SK-N-SH treated with all-trans-retinoic acid at 6 μM for 48 hours (cell line): ENCODE data around the gene MFSD11.
"Not testable (repeated sequence)": the region's sequence is repeated elsewhere in the genome, so short reads cannot be mapped to it uniquely, and the experiment has no call there.

Experiments used
- ATAC-seq: fragments of 200-7000 bp; cut with Tn5 transposase; 3 replicates; pipeline ENCODE4 v1.9.1; 2020; ENCODE audit warnings: mild to moderate bottlenecking, moderate library complexity
- CSDC2 ChIP-seq: fragments of 250-450 bp; sonication (Bioruptor Pico); IDR thresholded peaks from 2 replicates; pipeline ENCODE4 v1.5.0; 2020; ENCODE audit warnings: mild to moderate bottlenecking, moderate library complexity
- ESRRG ChIP-seq: fragments of 250-450 bp; sonication (Bioruptor Pico); IDR thresholded peaks from 2 replicates; pipeline ENCODE4 v1.6.1; 2021; ENCODE audit warnings: mild to moderate bottlenecking
- ISL1 ChIP-seq: fragments of 250-450 bp; sonication (Bioruptor Pico); IDR thresholded peaks from 2 replicates; pipeline ENCODE4 v2.1.2; 2022; ENCODE audit warnings: mild to moderate bottlenecking, moderate library complexity
- OSR1 ChIP-seq: fragments of 250-450 bp; sonication (Bioruptor Pico); IDR thresholded peaks from 2 replicates; pipeline ENCODE4 v1.8.0; 2022; ENCODE audit warnings: moderate library complexity, mild to moderate bottlenecking, inconsistent platforms
- PPARA ChIP-seq: fragments of 250-450 bp; sonication (Bioruptor Pico); IDR thresholded peaks from 2 replicates; pipeline ENCODE4 v1.5.0; 2020; ENCODE audit warnings: mild to moderate bottlenecking, borderline replicate concordance
- RARB ChIP-seq: fragments of 250-450 bp; sonication (Bioruptor Pico); IDR thresholded peaks from 2 replicates; pipeline ENCODE4 v1.8.0; 2021; ENCODE audit warnings: mild to moderate bottlenecking, moderate library complexity
- SNAI2 ChIP-seq: fragments of 250-450 bp; sonication (Bioruptor Pico); IDR thresholded peaks from 2 replicates; pipeline ENCODE4 v1.5.0; 2020; ENCODE audit warnings: mild to moderate bottlenecking, moderate library complexity
- TOX ChIP-seq: fragments of 250-450 bp; sonication (Bioruptor Pico); IDR thresholded peaks from 2 replicates; pipeline ENCODE4 v1.8.0; 2021; ENCODE audit warnings: mild to moderate bottlenecking, moderate library complexity, borderline replicate concordance
- ZC3H10 ChIP-seq: fragments of 250-450 bp; sonication (Bioruptor Pico); IDR thresholded peaks from 2 replicates; pipeline ENCODE4 v1.5.1; 2021; ENCODE audit warnings: mild to moderate bottlenecking, moderate library complexity
- ZFP3 ChIP-seq: fragments of 250-450 bp; sonication (Bioruptor Pico); IDR thresholded peaks from 2 replicates; pipeline ENCODE4 v1.5.0; 2020; ENCODE audit warnings: mild to moderate bottlenecking, moderate library complexity
- ZFP30 ChIP-seq: fragments of 450-650 bp; formaldehyde crosslinking; IDR thresholded peaks from 2 replicates; pipeline ENCODE4 v1.5.0; 2022; ENCODE audit warnings: mild to moderate bottlenecking, moderate library complexity
- ZNF565 ChIP-seq: fragments of 450-650 bp; formaldehyde crosslinking; conservative IDR thresholded peaks from 2 replicates; pipeline ENCODE4 v1.5.0; 2020; ENCODE audit warnings: low read depth, mild to moderate bottlenecking, moderate library complexity
- TF ChIP-seq, protein P1 (sequence below): fragments of 250-450 bp; sonication (Bioruptor Pico); IDR thresholded peaks from 2 replicates; pipeline ENCODE4 v1.5.1; 2021; ENCODE audit warnings: mild to moderate bottlenecking, moderate library complexity
- TF ChIP-seq, protein P2 (sequence below): fragments of 250-450 bp; sonication (Bioruptor Pico); IDR thresholded peaks from 2 replicates; pipeline ENCODE4 v1.8.0; 2020; ENCODE audit warnings: mild to moderate bottlenecking, moderate library complexity, borderline replicate concordance
- TF ChIP-seq, protein P3 (sequence below): fragments of 250-450 bp; sonication (Bioruptor Pico); IDR thresholded peaks from 2 replicates; pipeline ENCODE4 v1.8.0; 2021; ENCODE audit warnings: low read depth, mild to moderate bottlenecking, moderate library complexity, borderline replicate concordance
- TF ChIP-seq, protein P4 (sequence below): fragments of 250-450 bp; sonication (Bioruptor Pico); IDR thresholded peaks from 2 replicates; pipeline ENCODE4 v1.5.0; 2020; ENCODE audit warnings: mild to moderate bottlenecking, moderate library complexity

MFSD11 gene

DNA sequence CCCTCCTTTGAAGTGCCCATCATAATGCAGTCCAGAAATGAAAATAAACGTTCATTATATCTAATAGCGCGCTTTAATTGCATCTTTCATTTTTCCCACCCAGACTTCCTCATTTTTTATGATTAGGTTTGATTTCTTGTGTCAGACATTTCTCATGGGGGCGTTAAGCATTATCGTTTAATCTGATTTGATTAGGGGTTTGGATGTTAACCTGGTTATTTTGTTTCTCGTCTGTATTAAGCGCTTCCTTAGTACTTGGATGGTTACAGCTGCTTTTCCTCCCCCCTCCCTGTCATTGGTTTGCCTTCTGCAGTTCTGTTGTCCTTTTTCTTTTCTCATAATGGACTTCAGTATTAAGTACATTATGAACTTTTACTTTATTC lies 540 bp downstream of the MFSD11 start:
- TF ChIP-seq, protein P1, sequence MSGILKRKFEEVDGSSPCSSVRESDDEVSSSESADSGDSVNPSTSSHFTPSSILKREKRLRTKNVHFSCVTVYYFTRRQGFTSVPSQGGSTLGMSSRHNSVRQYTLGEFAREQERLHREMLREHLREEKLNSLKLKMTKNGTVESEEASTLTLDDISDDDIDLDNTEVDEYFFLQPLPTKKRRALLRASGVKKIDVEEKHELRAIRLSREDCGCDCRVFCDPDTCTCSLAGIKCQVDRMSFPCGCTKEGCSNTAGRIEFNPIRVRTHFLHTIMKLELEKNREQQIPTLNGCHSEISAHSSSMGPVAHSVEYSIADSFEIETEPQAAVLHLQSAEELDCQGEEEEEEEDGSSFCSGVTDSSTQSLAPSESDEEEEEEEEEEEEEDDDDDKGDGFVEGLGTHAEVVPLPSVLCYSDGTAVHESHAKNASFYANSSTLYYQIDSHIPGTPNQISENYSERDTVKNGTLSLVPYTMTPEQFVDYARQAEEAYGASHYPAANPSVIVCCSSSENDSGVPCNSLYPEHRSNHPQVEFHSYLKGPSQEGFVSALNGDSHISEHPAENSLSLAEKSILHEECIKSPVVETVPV (CRISPR knock-in tag): no peak
- TF ChIP-seq ZC3H10 (no peak), PPARA (CRISPR knock-in tag) (no peak), SNAI2 (CRISPR knock-in tag) (no peak), RARB (no peak)
- TF ChIP-seq, protein P2, sequence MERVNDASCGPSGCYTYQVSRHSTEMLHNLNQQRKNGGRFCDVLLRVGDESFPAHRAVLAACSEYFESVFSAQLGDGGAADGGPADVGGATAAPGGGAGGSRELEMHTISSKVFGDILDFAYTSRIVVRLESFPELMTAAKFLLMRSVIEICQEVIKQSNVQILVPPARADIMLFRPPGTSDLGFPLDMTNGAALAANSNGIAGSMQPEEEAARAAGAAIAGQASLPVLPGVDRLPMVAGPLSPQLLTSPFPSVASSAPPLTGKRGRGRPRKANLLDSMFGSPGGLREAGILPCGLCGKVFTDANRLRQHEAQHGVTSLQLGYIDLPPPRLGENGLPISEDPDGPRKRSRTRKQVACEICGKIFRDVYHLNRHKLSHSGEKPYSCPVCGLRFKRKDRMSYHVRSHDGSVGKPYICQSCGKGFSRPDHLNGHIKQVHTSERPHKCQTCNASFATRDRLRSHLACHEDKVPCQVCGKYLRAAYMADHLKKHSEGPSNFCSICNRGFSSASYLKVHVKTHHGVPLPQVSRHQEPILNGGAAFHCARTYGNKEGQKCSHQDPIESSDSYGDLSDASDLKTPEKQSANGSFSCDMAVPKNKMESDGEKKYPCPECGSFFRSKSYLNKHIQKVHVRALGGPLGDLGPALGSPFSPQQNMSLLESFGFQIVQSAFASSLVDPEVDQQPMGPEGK (CRISPR knock-in tag): peak; percentile 37; the same call in 1 of the 2 replicates
- ATAC-seq: no peak

DNA sequence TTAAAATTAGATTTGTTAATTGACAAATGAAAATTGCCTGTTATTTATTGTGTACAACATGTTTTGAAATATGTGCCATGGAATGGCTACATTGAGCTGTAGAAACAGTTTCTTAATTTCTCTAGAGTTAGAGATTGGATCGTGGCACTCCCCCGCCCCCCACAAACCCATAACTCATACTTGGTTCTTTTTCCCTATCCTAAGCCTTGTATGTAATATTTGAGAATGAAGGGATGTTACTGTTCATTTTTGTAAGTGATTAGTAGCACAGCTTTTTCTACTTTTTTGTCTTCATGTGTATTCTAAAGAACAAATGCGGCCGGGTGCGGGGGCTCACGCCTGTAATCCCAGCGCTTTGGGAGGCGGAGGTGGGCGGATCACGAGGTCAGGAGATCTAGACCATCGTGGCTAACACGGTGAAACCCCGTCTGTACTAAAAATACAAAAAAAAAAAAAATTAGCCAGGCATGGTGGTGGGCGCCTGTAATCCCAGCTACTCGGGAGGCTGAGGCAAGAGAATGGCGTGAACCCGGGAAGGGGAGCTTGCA lies 1.7 kb downstream of the MFSD11 start:
- not testable (repeated sequence) for ATAC-seq

DNA sequence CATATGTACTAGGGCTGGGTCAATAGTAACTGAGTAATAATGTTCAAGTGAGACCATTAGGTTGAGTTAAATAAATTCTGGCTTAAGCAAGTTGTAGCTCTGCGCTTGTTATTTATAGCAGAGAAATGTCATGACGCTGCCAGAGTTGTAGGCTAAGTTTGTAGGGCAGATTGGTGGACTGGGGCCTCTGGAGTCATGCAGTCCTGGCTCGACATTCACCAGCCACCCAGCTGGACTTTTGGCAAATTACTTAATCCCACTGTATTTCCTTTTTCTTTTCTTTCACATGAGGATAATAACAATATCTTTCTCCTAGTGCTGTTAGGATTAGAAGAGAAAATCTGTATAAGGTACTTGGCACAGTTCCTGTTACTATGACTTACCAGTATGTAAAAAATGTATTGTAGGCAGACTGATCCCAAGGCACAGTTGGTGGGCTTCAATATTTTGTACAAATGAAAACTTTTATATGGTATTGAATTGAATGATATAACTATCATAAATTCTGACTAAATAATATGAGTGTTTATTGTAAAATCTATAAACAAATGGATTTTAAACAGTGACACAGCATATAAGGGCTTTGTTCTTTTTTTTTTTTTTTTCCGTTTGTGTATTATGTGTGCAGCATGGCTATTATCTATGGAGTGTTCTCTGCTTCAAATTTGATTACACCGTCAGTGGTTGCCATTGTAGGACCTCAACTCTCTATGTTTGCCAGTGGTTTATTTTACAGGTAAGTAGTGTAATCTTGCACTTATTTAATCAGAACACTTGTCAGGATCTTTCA lies 2.6 kb downstream of the MFSD11 start:
- ATAC-seq: no peak
- TF ChIP-seq RARB: no peak
- no peak for TF ChIP-seq ISL1 (CRISPR knock-in tag)
- no peak for TF ChIP-seq ZNF565 (CRISPR knock-in tag)
- no peak for TF ChIP-seq ZFP3 (CRISPR knock-in tag)
- no peak for TF ChIP-seq ESRRG (CRISPR knock-in tag)
- no peak for TF ChIP-seq CSDC2 (CRISPR knock-in tag)
- TF ChIP-seq OSR1: no peak
- TF ChIP-seq, protein P3, sequence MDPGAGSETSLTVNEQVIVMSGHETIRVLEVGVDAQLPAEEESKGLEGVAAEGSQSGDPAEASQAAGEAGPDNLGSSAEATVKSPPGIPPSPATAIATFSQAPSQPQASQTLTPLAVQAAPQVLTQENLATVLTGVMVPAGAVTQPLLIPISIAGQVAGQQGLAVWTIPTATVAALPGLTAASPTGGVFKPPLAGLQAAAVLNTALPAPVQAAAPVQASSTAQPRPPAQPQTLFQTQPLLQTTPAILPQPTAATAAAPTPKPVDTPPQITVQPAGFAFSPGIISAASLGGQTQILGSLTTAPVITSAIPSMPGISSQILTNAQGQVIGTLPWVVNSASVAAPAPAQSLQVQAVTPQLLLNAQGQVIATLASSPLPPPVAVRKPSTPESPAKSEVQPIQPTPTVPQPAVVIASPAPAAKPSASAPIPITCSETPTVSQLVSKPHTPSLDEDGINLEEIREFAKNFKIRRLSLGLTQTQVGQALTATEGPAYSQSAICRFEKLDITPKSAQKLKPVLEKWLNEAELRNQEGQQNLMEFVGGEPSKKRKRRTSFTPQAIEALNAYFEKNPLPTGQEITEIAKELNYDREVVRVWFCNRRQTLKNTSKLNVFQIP (CRISPR knock-in tag): no peak
- no peak for TF ChIP-seq ZFP30 (CRISPR knock-in tag)

DNA sequence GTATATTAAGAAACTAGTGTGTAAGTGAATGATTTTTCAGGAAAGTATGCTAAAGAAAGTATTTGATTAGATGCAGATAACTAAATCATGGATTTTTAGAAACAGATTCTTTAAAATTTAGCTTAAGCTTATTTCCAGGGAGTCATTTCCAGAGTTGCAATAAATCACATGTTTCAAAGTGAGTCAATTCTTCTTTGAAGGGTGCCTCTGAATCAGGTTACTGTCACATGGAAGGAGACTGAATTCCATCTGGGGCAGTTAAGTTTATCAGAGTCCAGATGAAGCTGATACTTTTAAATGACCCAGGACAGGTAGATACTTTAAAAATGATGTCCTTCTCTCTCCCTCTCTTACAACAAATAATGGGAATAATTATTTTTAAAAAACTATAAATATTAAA lies 5.0 kb downstream of the MFSD11 start:
- TF ChIP-seq, protein P1 (CRISPR knock-in tag): no peak
- TF ChIP-seq SNAI2 (CRISPR knock-in tag) (no peak), ZFP3 (CRISPR knock-in tag) (no peak), TOX (CRISPR knock-in tag) (no peak), ISL1 (CRISPR knock-in tag) (no peak), ESRRG (CRISPR knock-in tag) (no peak)
- TF ChIP-seq, protein P4, sequence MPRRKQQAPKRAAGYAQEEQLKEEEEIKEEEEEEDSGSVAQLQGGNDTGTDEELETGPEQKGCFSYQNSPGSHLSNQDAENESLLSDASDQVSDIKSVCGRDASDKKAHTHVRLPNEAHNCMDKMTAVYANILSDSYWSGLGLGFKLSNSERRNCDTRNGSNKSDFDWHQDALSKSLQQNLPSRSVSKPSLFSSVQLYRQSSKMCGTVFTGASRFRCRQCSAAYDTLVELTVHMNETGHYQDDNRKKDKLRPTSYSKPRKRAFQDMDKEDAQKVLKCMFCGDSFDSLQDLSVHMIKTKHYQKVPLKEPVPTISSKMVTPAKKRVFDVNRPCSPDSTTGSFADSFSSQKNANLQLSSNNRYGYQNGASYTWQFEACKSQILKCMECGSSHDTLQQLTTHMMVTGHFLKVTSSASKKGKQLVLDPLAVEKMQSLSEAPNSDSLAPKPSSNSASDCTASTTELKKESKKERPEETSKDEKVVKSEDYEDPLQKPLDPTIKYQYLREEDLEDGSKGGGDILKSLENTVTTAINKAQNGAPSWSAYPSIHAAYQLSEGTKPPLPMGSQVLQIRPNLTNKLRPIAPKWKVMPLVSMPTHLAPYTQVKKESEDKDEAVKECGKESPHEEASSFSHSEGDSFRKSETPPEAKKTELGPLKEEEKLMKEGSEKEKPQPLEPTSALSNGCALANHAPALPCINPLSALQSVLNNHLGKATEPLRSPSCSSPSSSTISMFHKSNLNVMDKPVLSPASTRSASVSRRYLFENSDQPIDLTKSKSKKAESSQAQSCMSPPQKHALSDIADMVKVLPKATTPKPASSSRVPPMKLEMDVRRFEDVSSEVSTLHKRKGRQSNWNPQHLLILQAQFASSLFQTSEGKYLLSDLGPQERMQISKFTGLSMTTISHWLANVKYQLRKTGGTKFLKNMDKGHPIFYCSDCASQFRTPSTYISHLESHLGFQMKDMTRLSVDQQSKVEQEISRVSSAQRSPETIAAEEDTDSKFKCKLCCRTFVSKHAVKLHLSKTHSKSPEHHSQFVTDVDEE: no peak
- ATAC-seq: no peak
